NCI-H2171 treated with DMSO at 0.1 percent for 48 hours (cell line): ENCODE results near the gene RFLNA.

ENCODE experiments used
- DNase-seq: peaks from one replicate; lab custom pipeline; 2025; lab: John Stamatoyannopoulos, UW

RFLNA gene

GRCh38 chr12:124336742-124337520, 42.0 kb downstream of the RFLNA start:
- no peak for DNase-seq

- no peak for DNase-seq
Measured at GRCh38 chr12:124337622-124338021, 42.7 kb downstream of the RFLNA start.

GRCh38 chr12:124338448-124338847, 43.6 kb downstream of the RFLNA start:
- no peak for DNase-seq

- DNase-seq, result no peak
Measured at GRCh38 chr12:124338876-124339603, 44.1 kb downstream of the RFLNA start.

GRCh38 chr12:124340080-124340900, 45.4 kb downstream of the RFLNA start:
- DNase-seq, result no peak

GRCh38 chr12:124341645-124342069, 46.8 kb downstream of the RFLNA start:
- no peak for DNase-seq

- no peak for DNase-seq
Measured at GRCh38 chr12:124344022-124344421, 49.1 kb downstream of the RFLNA start.

- no peak for DNase-seq
Measured at GRCh38 chr12:124344526-124344925, 49.6 kb downstream of the RFLNA start.

GRCh38 chr12:124345795-124346194, 50.9 kb downstream of the RFLNA start:
- no peak for DNase-seq

- DNase-seq, result no peak
Measured at GRCh38 chr12:124346425-124347168, 51.7 kb downstream of the RFLNA start.

- DNase-seq, result peak; percentile 53
Measured at GRCh38 chr12:124347335-124347734, 52.4 kb downstream of the RFLNA start.

GRCh38 chr12:124347805-124348658, 53.1 kb downstream of the RFLNA start:
- no peak for DNase-seq

- no peak for DNase-seq
Measured at GRCh38 chr12:124348659-124349380, 53.9 kb downstream of the RFLNA start.

GRCh38 chr12:124350491-124350890, 55.6 kb downstream of the RFLNA start:
- DNase-seq, result no peak

- DNase-seq, result no peak
Measured at GRCh38 chr12:124351422-124351821, 56.5 kb downstream of the RFLNA start.

GRCh38 chr12:124352257-124352656, 57.4 kb downstream of the RFLNA start:
- DNase-seq, result no peak

- DNase-seq, result no peak
Measured at GRCh38 chr12:124352839-124353238, 57.9 kb downstream of the RFLNA start.

GRCh38 chr12:124354400-124354799, 59.5 kb downstream of the RFLNA start:
- DNase-seq, result no peak

GRCh38 chr12:124356221-124356620, 61.3 kb downstream of the RFLNA start:
- peak; percentile 15 for DNase-seq

GRCh38 chr12:124357616-124358015, 62.7 kb downstream of the RFLNA start:
- no peak for DNase-seq
